Mucosa of rectum (tissue), 2 donors: Measurements from ENCODE around the gene TOB1.

Experiments
- H3K27ac ChIP-seq, 2 donors: one replicate each; pipeline ENCODE4 v1.7.0; 2013; ENCODE audit warnings: inconsistent platforms in 2 of 2, low read depth in 2 of 2, low read length in 2 of 2
- H3K27me3 ChIP-seq, 2 donors: one replicate each; pipeline ENCODE4 v1.7.0; 2013; ENCODE audit warnings: low read length in 2 of 2; ENCODE audit not compliant: control insufficient read depth in 2 of 2, insufficient read depth in 2 of 2
- H3K36me3 ChIP-seq, 2 donors: one replicate each; pipeline ENCODE4 v1.7.0; 2013; ENCODE audit warnings: low read length in 2 of 2; ENCODE audit not compliant: control insufficient read depth in 2 of 2, insufficient read depth in 2 of 2
- H3K4me1 ChIP-seq, 2 donors: one replicate each; pipeline ENCODE4 v1.7.0; 2013; ENCODE audit warnings: low read length in 2 of 2, mild to moderate bottlenecking in 1 of 2; ENCODE audit not compliant: control insufficient read depth in 2 of 2, insufficient read depth in 2 of 2
- H3K4me3 ChIP-seq, 2 donors: one replicate each; pipeline ENCODE4 v1.7.0; 2013; ENCODE audit warnings: low read length in 2 of 2
- H3K9ac ChIP-seq, 2 donors: one replicate each; pipeline ENCODE4 v1.7.0; 2013; ENCODE audit warnings: low read length in 2 of 2, low read depth in 1 of 2, mild to moderate bottlenecking in 1 of 2
- H3K9me3 ChIP-seq, 2 donors: one replicate each; pipeline ENCODE4 v1.7.0; 2013; ENCODE audit warnings: low read length in 2 of 2; ENCODE audit not compliant: control insufficient read depth in 2 of 2
- donor health status: healthy.
- donor health status: Normal muscosa, but diverticular disease.

The TOB1 gene

GRCh38 chr17:50818261-50818660, 47.9 kb downstream of the TOB1 start:
- H3K4me1 ChIP-seq = peaks cover 0 to 3% of the 10 kb centered on the region in 2 donors
- H3K4me3 ChIP-seq = no peak overlapping the region
- no peak overlapping the region for H3K27ac ChIP-seq
- no peak overlapping the region for H3K9ac ChIP-seq
- no peaks in the 10 kb centered on the region for H3K9me3 ChIP-seq
- no peaks in the 10 kb centered on the region for H3K27me3 ChIP-seq
- no peaks in the 10 kb centered on the region for H3K36me3 ChIP-seq

DNA sequence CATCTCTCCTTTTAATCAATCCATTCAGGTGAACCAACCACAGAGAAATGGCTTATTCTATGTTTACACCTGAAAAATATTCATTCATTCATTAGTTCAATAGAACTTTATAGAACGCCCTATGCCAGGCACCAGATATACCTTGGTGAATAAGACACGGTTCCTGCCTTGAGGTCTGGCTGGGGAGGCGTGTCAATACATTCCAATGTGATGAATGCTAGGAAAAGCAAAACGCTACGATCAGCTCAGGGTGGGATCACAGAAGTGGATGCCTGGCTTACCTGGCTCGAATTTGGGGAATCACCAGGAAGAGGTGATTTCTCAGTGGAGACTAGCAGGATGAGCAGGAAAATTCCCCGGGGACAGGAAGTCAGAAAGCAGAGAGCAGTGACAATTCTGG, 48.3 kb downstream of the TOB1 start:
- no peak overlapping the region for H3K9ac ChIP-seq
- H3K9me3 ChIP-seq = no peaks in the 10 kb centered on the region
- H3K36me3 ChIP-seq = no peaks in the 10 kb centered on the region
- H3K4me3 ChIP-seq = no peak overlapping the region
- H3K27ac ChIP-seq = no peak overlapping the region
- H3K27me3 ChIP-seq = peaks cover 0 to 4% of the 10 kb centered on the region in 2 donors
- peaks cover 0 to 3% of the 10 kb centered on the region in 2 donors for H3K4me1 ChIP-seq

GRCh38 chr17:50816771-50817751, 49.1 kb downstream of the TOB1 start:
- peaks cover 0 to 4% of the 10 kb centered on the region in 2 donors for H3K27me3 ChIP-seq
- H3K9me3 ChIP-seq = no peaks in the 10 kb centered on the region
- peak overlapping the region in 1 of 2 donors; percentile 20 for H3K4me3 ChIP-seq
- H3K27ac ChIP-seq = no peak overlapping the region
- H3K9ac ChIP-seq = no peak overlapping the region
- H3K36me3 ChIP-seq = no peaks in the 10 kb centered on the region
- H3K4me1 ChIP-seq = peaks cover 0 to 3% of the 10 kb centered on the region in 2 donors

DNA sequence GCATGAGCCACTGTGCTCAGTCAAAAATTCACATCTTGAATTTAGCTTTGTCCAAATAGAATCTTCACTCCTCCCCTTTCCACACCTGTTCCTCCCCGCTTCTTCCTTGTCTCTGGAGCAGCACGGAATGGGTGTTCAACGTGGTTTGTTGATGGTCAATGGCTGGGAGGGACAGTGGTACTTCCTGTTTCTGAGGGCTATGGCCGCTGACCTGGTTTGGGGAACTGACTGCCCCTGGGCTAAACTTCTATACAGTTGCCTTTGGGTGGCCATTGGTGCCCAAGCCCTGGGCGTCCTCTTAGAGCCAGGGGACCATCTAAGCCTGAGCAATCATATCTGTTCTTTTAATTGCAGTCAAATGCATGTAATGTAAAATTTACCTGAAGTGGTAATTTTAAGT, 49.9 kb downstream of the TOB1 start:
- no peak overlapping the region for H3K4me3 ChIP-seq
- H3K27ac ChIP-seq = no peak overlapping the region
- no peak overlapping the region for H3K9ac ChIP-seq
- peaks cover 0 to 4% of the 10 kb centered on the region in 2 donors for H3K27me3 ChIP-seq
- no peaks in the 10 kb centered on the region for H3K9me3 ChIP-seq
- H3K36me3 ChIP-seq = no peaks in the 10 kb centered on the region
- peaks cover 0 to 3% of the 10 kb centered on the region in 2 donors for H3K4me1 ChIP-seq

GRCh38 chr17:50815400-50815799, 50.8 kb downstream of the TOB1 start:
- Histone ChIP-seq H3K9me3 (no peaks in the 10 kb centered on the region), H3K27me3 (peaks cover 0 to 5% of the 10 kb centered on the region in 2 donors), H3K27ac (no peak overlapping the region), H3K4me1 (peaks cover 0 to 3% of the 10 kb centered on the region in 2 donors), H3K4me3 (no peak overlapping the region), H3K9ac (no peak overlapping the region), H3K36me3 (no peaks in the 10 kb centered on the region)

GRCh38 chr17:50813583-50813982, 52.6 kb downstream of the TOB1 start:
- no peak overlapping the region for H3K9ac ChIP-seq
- no peak overlapping the region for H3K27ac ChIP-seq
- H3K4me3 ChIP-seq = no peak overlapping the region
- no peaks in the 10 kb centered on the region for H3K36me3 ChIP-seq
- no peaks in the 10 kb centered on the region for H3K9me3 ChIP-seq
- H3K4me1 ChIP-seq = peaks cover 0 to 3% of the 10 kb centered on the region in 2 donors
- H3K27me3 ChIP-seq = peaks cover 0 to 5% of the 10 kb centered on the region in 2 donors
